ENCODE measurements around the gene NAT8L.

DNA sequence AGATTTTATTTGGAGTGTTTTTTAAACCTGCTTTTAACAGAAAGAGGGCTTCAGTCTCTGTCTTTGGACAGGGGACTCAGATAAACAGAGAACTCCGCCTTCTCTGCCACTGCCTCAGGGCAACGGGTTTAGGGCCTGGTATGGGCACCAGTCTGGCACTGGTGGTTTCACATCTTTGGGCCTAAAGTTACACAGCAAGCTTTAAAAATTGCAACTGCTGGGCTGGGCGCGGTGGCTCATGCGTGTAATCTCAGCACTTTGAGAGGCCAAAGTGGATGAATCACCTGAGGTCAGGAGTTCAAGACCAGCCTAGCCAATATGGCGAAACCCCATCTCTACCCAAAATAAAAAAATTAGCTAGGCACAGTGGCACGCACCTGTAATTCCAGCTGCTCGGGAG lies 10.3 kb upstream of the NAT8L start:
- TF ChIP-seq, protein P1, sequence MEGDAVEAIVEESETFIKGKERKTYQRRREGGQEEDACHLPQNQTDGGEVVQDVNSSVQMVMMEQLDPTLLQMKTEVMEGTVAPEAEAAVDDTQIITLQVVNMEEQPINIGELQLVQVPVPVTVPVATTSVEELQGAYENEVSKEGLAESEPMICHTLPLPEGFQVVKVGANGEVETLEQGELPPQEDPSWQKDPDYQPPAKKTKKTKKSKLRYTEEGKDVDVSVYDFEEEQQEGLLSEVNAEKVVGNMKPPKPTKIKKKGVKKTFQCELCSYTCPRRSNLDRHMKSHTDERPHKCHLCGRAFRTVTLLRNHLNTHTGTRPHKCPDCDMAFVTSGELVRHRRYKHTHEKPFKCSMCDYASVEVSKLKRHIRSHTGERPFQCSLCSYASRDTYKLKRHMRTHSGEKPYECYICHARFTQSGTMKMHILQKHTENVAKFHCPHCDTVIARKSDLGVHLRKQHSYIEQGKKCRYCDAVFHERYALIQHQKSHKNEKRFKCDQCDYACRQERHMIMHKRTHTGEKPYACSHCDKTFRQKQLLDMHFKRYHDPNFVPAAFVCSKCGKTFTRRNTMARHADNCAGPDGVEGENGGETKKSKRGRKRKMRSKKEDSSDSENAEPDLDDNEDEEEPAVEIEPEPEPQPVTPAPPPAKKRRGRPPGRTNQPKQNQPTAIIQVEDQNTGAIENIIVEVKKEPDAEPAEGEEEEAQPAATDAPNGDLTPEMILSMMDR (conservative IDR thresholded peaks at IDR 0.05; ENCODE audit: low read depth, low read length) = no peak
- TF ChIP-seq EZH2 (IDR thresholded peaks at IDR 0.05; ENCODE audit: low read length, unreplicated experiment) (no peak), EZH2phosphoT487 (IDR thresholded peaks at IDR 0.05; ENCODE audit: borderline replicate concordance, low read length) (no peak)

Measured in PC-3 (cell line).